T-cell (primary cell): ENCODE results near the gene HCFC1R1. TPM values are rescaled to one million over a fixed set of nuclear protein-coding genes. Genes with fewer than 3 reads are reported as not detected.
"Not testable (repeated sequence)": the region's sequence is repeated elsewhere in the genome, so short reads cannot be mapped to it uniquely, and the experiment has no call there.

Experiments used
- ATAC-seq, 4 experiments: fragments of 200-7000 bp in 3 of 4; fragments of 150-1000 bp in 1 of 4; cut with Tn5 transposase; replicated peaks in 1 of 4; 1 replicate in 3 of 4; 2 replicates in 1 of 4; pipeline ENCODE4 v1.10.0; 2021; ENCODE audit warnings: moderate library complexity in 3 of 4, mild to moderate bottlenecking in 2 of 4, moderate number of reproducible peaks in 1 of 4
- CTCF ChIA-PET, 2 donors: fragments of 300-600 bp; sonication (Branson Sonifier 250); formaldehyde crosslinking; loops; one replicate each; lab custom pipeline; 2022; ENCODE audit warnings: antibody characterized with exemption in 2 of 2; lab: Charles Lee
- POLR2A ChIA-PET, 2 donors: fragments of 300-600 bp; sonication (Branson Sonifier 250); formaldehyde crosslinking; loops; one replicate each; lab custom pipeline; 2022; ENCODE audit warnings: antibody characterized with exemption in 2 of 2; lab: Charles Lee
- DNase-seq, 35 experiments: peaks; one replicate each; pipeline versions ENCODE4 v3.0.0 to v3.0.0-alpha.2; 2013 to 2023
- H3K27ac ChIP-seq: one replicate; pipeline ENCODE4 v1.5.1; 2013; ENCODE audit warnings: low read length
- H3K27me3 ChIP-seq, 2 experiments: replicated peaks in 1 of 2; 1 replicate in 1 of 2; 2 replicates in 1 of 2; pipeline versions ENCODE4 v1.6.1 to v1.7.0; 2013; ENCODE audit warnings: low read length in 1 of 2, mixed read lengths in 1 of 2; ENCODE audit not compliant: control insufficient read depth in 2 of 2, insufficient read depth in 2 of 2; ENCODE audit errors: extremely low read depth in 1 of 2
- H3K36me3 ChIP-seq, 2 donors: 1 replicate in 1 of 2; 2 replicates in 1 of 2; pipeline versions ENCODE4 v1.6.1 to v1.7.0; 2013; ENCODE audit warnings: low read length in 1 of 2; ENCODE audit not compliant: control insufficient read depth in 2 of 2, insufficient read depth in 1 of 2; ENCODE audit errors: extremely low read depth in 1 of 2
- H3K4me1 ChIP-seq, 2 experiments: 1 replicate in 1 of 2; 2 replicates in 1 of 2; pipeline versions ENCODE4 v1.6.1 to v1.7.0; 2013; ENCODE audit warnings: low read length in 2 of 2, mixed read lengths in 1 of 2; ENCODE audit not compliant: insufficient read depth in 2 of 2, control insufficient read depth in 1 of 2; ENCODE audit errors: extremely low read depth in 1 of 2
- H3K4me3 ChIP-seq, 2 donors: 1 replicate in 1 of 2; 2 replicates in 1 of 2; pipeline versions ENCODE4 v1.5.1 to v1.7.0; 2013; ENCODE audit warnings: mild to moderate bottlenecking in 2 of 2, low read length in 1 of 2, moderate library complexity in 1 of 2; ENCODE audit not compliant: control insufficient read depth in 1 of 2; ENCODE audit errors: extremely low read depth in 1 of 2
- H3K9me3 ChIP-seq: 2 replicates; pipeline ENCODE4 v1.7.0; 2013
- H3K27ac Mint-ChIP-seq, 2 donors: one replicate each; pipeline ENCODE4 v1.8.0; 2020 to 2021; ENCODE audit warnings: mild to moderate bottlenecking in 2 of 2, mixed read lengths in 2 of 2
- H3K27me3 Mint-ChIP-seq, 2 donors: one replicate each; pipeline ENCODE4 v1.8.0; 2021 to 2022; ENCODE audit warnings: mixed read lengths in 2 of 2
- H3K36me3 Mint-ChIP-seq: one replicate; pipeline ENCODE4 v1.8.0; 2021; ENCODE audit warnings: mixed read lengths
- H3K4me1 Mint-ChIP-seq, 3 donors: one replicate each; pipeline ENCODE4 v1.8.0; 2020 to 2022; ENCODE audit warnings: mixed read lengths in 3 of 3, mild to moderate bottlenecking in 1 of 3
- H3K4me3 Mint-ChIP-seq, 3 donors: one replicate each; pipeline ENCODE4 v1.8.0; 2020 to 2022; ENCODE audit warnings: mild to moderate bottlenecking in 3 of 3, mixed read lengths in 3 of 3, moderate library complexity in 3 of 3
- H3K9me3 Mint-ChIP-seq, 3 donors: one replicate each; pipeline ENCODE4 v1.8.0; 2020 to 2022; ENCODE audit warnings: mixed read lengths in 3 of 3
- WGBS: methylation state at CpG from one replicate; pipeline ENCODE4 v1.1.5; 2013; ENCODE audit warnings: missing lambda C conversion rate; ENCODE audit not compliant: insufficient coverage; 5-methylcytosine and 5-hydroxymethylcytosine counted together
- total RNA-seq, 35 experiments: library from RNA in 6 of 35; stranded (reverse) in 6 of 35; fragments of 120-200 nt in 1 of 35; gene quantifications; one replicate each; pipeline versions ENCODE4 v1.2.1 to v1.2.4 and lab custom pipeline; 2013 to 2026

The HCFC1R1 gene
- total RNA-seq, 5 donors from 2014 or later (not counting 1 experiment from before 2014, with no cell fraction given): 11.4 to 25.9 (median 22.3) TPM

DNA sequence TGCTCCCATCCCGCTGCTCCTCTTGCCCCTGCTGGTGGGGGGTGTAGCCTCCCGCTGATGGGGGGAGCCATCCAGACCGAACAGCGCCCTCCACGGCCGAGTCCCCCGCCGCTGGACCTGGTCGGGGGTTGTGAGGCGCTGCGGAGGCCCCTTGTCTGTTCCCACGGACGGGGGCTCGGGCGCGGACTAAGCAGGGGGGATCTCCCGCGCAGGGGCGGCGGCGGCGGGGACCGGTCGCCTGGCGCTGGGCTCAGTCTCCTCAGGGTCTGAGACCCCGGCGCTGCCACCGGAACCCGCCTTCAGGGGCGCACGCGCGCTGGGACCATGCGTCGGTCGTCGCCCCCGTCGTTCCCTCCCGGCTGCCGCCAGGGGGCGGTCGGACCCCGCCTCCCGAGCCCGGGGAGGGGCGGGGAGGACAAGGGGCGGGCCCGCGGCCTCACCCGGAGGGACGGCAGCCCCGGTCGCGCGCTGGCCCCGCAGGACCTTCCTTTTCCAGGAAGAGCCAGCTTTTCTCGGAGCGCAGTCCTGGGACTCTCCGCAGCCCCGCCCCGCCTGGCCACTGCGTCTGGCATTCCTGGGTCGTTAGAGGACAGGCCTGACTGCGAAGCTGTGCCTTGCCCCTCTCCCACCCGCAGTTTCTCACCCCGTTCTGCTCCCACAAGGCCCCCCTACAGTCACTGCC is 35.4 kb upstream of the HCFC1R1 start:
- Mint-ChIP-seq H3K4me3 (peak overlapping the region; percentile 83 to 88 (median 87)), H3K36me3 (peaks cover 7% of the 10 kb centered on the region), H3K27me3 (no peaks in the 10 kb centered on the region), H3K4me1 (peaks cover 47 to 69% (median 54%) of the 10 kb centered on the region in 3 donors), H3K27ac (peak overlapping the region; percentile 91 to 93), H3K9me3 (no peaks in the 10 kb centered on the region)
- DNase-seq (peak; percentile 59 to 94 (median 80)), ATAC-seq (peak; percentile 85 to 90 (median 88))
- Histone ChIP-seq H3K4me3 (peak overlapping the region; percentile 80 to 91), H3K36me3 (peaks cover 3 to 5% of the 10 kb centered on the region in 2 donors), H3K9me3 (no peaks in the 10 kb centered on the region), H3K4me1 (peaks cover 13 to 61% of the 10 kb centered on the region in 2 experiments), H3K27me3 (no peaks in the 10 kb centered on the region), H3K27ac (peak overlapping the region; percentile 74)
- POLR2A ChIA-PET: interaction anchor here (0.5 to 0.8 kb wide), 3 partner anchors 43 to 72 kb away, joined by 3 to 7 read pairs (median 6); no protein-coding TSS in a partner anchor
- CTCF ChIA-PET: interaction anchor here (0.6 to 2.9 kb wide), 13 partner anchors 16 to 450 kb away, joined by 3 to 39 read pairs (median 4); partner anchors contain the start of gene ZNF213 (in 1 of the 2)
- WGBS: under 1% methylated on average over 64 of the region's 67 CpGs

DNA sequence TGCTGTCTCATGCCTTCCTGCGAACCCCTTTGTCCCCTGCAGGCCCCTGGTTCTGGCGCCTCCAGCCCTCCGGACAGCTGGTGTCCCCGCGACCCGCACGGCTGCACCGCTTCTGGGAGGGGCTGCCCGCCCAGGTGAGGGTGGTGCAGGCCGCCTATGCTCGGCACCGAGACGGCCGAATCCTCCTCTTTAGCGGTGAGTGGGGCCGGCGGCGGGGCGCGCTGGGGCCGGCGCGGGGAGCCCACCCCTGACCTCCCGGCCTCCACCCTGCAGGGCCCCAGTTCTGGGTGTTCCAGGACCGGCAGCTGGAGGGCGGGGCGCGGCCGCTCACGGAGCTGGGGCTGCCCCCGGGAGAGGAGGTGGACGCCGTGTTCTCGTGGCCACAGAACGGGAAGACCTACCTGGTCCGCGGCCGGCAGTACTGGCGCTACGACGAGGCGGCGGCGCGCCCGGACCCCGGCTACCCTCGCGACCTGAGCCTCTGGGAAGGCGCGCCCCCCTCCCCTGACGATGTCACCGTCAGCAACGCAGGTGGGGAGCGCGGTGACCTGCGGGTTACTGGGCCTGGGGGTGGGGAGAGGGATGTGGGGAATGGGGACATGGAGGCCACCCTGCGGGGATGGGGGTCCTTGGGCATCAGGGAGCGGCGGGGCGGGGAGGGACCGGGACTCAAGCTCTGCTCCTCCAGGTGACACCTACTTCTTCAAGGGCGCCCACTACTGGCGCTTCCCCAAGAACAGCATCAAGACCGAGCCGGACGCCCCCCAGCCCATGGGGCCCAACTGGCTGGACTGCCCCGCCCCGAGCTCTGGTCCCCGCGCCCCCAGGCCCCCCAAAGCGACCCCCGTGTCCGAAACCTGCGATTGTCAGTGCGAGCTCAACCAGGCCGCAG is 34.6 kb upstream of the HCFC1R1 start:
- POLR2A ChIA-PET: interaction anchor here (0.6 to 0.8 kb wide), 3 partner anchors 71 to 151 kb away, joined by 3 to 7 read pairs (median 6); no protein-coding TSS in a partner anchor
- Mint-ChIP-seq H3K4me3 (peak overlapping the region; percentile 83 to 88 (median 87)), H3K27me3 (no peaks in the 10 kb centered on the region), H3K36me3 (peaks cover 13% of the 10 kb centered on the region), H3K27ac (peak overlapping the region; percentile 75 to 83), H3K4me1 (peaks cover 49 to 67% (median 52%) of the 10 kb centered on the region in 3 donors), H3K9me3 (no peaks in the 10 kb centered on the region)
- 8% methylated on average over 72 of the region's 77 CpGs for WGBS
- H3K4me3 ChIP-seq: peak overlapping the region; percentile 80 to 91
- H3K36me3 ChIP-seq: peaks cover 5 to 7% of the 10 kb centered on the region in 2 donors
- CTCF ChIA-PET: interaction anchor here (0.6 to 2.9 kb wide), 13 partner anchors 16 to 451 kb away, joined by 3 to 39 read pairs (median 4); partner anchors contain the start of gene ZNF213 (in 1 of the 2)
- no peaks in the 10 kb centered on the region for H3K9me3 ChIP-seq
- DNase-seq: peak in 22 of 35 experiments; percentile 34 to 73 (median 46)
- ATAC-seq: peak; percentile 58 to 65 (median 60)
- peaks cover 13 to 59% of the 10 kb centered on the region in 2 experiments for H3K4me1 ChIP-seq
- no peaks in the 10 kb centered on the region for H3K27me3 ChIP-seq
- peak overlapping the region; percentile 74 for H3K27ac ChIP-seq

DNA sequence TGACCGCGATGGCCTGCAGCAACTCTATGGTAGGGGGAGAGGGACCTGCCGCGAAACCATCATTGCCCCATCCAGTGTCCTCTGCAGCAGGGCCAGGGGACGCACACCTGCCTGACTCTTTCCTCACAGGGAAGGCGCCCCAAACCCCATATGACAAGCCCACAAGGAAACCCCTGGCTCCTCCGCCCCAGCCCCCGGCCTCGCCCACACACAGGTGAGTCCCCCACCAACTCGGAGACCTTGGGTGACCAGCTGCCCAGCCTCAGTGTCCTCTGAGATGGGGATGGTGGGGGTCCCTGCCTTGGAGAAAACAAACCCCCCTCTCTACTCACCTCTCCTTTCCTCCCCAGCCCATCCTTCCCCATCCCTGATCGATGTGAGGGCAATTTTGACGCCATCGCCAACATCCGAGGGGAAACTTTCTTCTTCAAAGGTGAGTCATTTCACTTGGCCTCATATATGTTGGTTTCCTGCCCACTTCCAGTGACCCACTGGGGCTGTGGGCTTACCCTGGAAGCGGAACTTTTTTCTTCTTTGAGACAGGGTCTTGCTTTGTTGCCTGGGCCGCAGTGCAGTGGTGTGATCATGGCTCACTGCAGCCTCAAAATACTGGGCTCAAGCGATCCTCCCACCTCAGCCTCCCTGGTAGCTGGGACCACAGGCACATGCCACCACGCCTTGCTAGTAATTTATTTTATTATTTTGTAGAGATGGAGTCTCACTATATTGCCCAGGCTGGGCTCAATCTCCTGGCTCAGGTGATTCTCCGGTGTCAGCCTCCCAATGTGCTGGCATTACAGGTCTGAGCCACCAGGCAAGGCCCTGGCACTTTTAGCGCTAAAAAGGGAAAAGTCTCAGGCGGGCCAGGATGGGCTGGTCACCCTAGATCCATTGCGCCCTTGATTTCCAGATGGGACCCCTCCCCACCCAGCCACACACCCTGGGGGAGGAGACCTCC is 33.7 kb upstream of the HCFC1R1 start:
- no peak for ATAC-seq
- peaks cover 13% of the 10 kb centered on the region for H3K36me3 Mint-ChIP-seq
- no peaks in the 10 kb centered on the region for H3K27me3 Mint-ChIP-seq
- H3K4me3 Mint-ChIP-seq: peak overlapping the region; percentile 42 to 88 (median 52)
- Histone ChIP-seq H3K4me3 (peak overlapping the region in 1 of 2 donors; percentile 91), H3K27me3 (no peaks in the 10 kb centered on the region), H3K9me3 (no peaks in the 10 kb centered on the region), H3K4me1 (peaks cover 13 to 63% of the 10 kb centered on the region in 2 experiments), H3K36me3 (peaks cover 5 to 7% of the 10 kb centered on the region in 2 donors), H3K27ac (no peak overlapping the region)
- WGBS: 71% methylated on average over 8 of the region's 22 CpGs
- H3K4me1 Mint-ChIP-seq: peaks cover 42 to 59% (median 45%) of the 10 kb centered on the region in 3 donors
- H3K27ac Mint-ChIP-seq: peak overlapping the region; percentile 68 to 83
- POLR2A ChIA-PET: no interaction called here
- H3K9me3 Mint-ChIP-seq: no peaks in the 10 kb centered on the region
- DNase-seq: no peak
- CTCF ChIA-PET: interaction anchor here in 1 of 2 donors (2.9 kb wide), 1 partner anchor 71 kb away, joined by 39 read pairs; no protein-coding TSS in a partner anchor

DNA sequence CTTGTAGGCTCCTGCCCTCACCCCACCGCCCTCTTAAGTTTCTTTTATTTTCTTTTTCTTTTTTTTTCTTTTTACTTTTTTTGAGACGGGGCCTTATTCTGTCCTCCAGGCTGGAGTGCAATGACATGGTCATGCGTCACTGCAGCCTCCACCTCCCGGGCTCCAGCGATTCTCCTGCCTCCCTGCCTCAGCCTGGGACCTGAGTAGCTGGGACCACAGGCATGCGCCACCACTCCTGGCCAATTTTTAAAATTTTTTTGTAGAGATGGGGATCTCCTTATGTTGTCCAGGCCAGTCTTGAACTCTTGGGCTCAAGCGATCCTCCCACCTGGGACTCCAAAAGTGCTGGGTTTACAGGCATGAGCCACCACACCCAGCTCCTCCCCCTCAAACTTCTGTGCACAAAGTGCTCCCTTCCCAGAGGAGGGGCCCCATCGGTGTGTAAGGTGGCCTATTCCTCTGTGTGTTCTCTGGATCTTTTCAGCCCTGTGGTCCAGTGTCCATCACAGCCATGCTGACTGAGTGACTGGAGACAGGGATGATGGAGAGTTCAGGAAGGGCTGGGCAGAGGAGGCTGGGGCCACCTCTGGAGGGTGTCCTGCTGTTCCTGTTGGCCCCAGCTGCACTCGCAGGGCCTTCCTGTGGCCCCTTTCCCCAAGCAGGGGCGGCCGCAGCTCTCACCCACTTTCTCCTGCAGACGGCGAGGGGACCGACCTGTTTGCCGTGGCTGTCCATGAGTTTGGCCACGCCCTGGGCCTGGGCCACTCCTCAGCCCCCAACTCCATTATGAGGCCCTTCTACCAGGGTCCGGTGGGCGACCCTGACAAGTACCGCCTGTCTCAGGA is 32.8 kb upstream of the HCFC1R1 start:
- Mint-ChIP-seq H3K9me3 (no peaks in the 10 kb centered on the region), H3K4me3 (peak overlapping the region; percentile 42 to 88 (median 52)), H3K27ac (peak overlapping the region; percentile 68 to 83), H3K27me3 (no peaks in the 10 kb centered on the region), H3K36me3 (peaks cover 13% of the 10 kb centered on the region), H3K4me1 (peaks cover 40 to 57% (median 46%) of the 10 kb centered on the region in 3 donors)
- ChIA-PET CTCF (interaction anchor here in 1 of 2 donors (0.8 kb wide), 1 partner anchor 45 kb away, joined by 3 read pairs; no protein-coding TSS in a partner anchor), POLR2A (interaction anchor here in 1 of 2 donors (0.6 kb wide), 1 partner anchor 627 kb away, joined by 4 read pairs; no protein-coding TSS in a partner anchor)
- no peaks in the 10 kb centered on the region for H3K27me3 ChIP-seq
- H3K27ac ChIP-seq: peak overlapping the region; percentile 6
- H3K4me1 ChIP-seq: peaks cover 13 to 63% of the 10 kb centered on the region in 2 experiments
- no peak overlapping the region for H3K4me3 ChIP-seq
- DNase-seq: no peak
- peaks cover 5 to 7% of the 10 kb centered on the region in 2 donors for H3K36me3 ChIP-seq
- WGBS: 90% methylated on average over 8 of the region's 19 CpGs
- no peak for ATAC-seq
- no peaks in the 10 kb centered on the region for H3K9me3 ChIP-seq

DNA sequence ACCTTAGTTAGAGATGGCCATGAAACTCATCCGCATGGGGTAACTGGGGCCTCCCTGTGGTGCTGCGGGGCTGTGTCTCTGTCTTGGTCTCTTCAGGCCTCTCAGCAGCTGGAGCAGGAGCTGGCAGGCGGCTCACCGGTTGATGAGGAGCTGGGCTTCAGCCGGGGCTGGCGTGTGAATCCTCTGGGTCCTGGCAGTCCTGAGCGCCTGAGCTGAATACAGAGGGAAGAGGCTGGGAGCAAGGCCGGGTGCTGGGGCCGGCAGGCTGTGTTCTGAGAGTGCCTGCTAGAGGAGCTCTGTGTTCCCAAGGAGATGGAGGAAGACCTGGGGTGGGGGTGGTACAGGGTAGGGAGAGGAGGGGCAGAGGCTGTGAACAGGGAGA is 32.0 kb upstream of the HCFC1R1 start:
- POLR2A ChIA-PET, H3K9me3 ChIP-seq, CTCF ChIA-PET, H3K36me3 ChIP-seq, H3K4me3 ChIP-seq, DNase-seq, ATAC-seq, H3K9me3 Mint-ChIP-seq, H3K27me3 Mint-ChIP-seq, H3K27me3 ChIP-seq: not testable (repeated sequence)
- Mint-ChIP-seq H3K4me1 (peaks cover 43 to 62% (median 49%) of the 10 kb centered on the region in 3 donors), H3K27ac (peak overlapping the region; percentile 84 to 93), H3K36me3 (peaks cover 13% of the 10 kb centered on the region), H3K4me3 (peak overlapping the region; percentile 24 to 88 (median 37))
- WGBS: 97% methylated on average over 8 of the region's 9 CpGs
- H3K27ac ChIP-seq: peak overlapping the region; percentile 11
- peaks cover 13 to 61% of the 10 kb centered on the region in 2 experiments for H3K4me1 ChIP-seq
